Measurements from ENCODE around the gene IL18BP. TPM values are rescaled to one million over a fixed set of nuclear protein-coding genes. Genes with fewer than 3 reads are reported as not detected.
A peak's percentile ranks its signal among the peaks of the same experiment; 100 is the strongest.

IL18BP gene
- total RNA-seq, 1 donor, result 2.2 TPM

DNA sequence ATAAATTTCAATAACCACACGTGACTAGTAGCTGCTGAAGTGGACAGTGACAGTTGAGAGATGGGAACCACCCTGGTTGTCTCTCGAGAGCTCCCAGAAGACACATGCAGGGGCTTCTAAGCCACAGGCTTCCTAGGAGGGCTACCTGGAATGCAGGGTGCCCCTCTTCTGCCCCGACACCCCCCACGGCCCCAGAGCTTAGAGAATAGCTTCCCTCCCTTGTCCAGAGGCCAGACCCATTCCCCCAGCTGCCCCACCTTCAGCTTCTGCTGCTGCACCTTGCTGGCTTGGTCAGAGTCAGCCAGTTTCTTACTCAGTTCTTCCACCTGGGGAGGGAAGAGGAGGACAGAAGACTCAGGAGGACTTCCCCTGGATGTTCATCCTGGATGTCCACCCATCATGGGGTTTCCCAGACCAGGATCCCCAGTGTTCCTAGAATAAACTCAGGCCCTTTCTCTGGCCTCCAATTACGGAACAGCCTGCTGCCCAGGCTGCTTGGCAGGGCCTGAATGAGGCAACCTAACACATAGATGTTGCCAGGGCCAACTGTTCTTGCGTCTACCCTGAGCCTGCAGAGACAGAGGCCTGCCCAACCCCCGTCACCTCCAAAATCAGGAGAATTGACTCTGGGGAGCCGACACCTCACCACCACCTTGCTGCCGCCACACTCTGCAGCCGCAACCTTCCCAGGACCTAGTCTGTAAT lies 12.0 kb downstream of the IL18BP start:
- DNase-seq (ENCODE audit: low read depth in 2 of 3, low spot score in 2 of 3), result no peak

DNA sequence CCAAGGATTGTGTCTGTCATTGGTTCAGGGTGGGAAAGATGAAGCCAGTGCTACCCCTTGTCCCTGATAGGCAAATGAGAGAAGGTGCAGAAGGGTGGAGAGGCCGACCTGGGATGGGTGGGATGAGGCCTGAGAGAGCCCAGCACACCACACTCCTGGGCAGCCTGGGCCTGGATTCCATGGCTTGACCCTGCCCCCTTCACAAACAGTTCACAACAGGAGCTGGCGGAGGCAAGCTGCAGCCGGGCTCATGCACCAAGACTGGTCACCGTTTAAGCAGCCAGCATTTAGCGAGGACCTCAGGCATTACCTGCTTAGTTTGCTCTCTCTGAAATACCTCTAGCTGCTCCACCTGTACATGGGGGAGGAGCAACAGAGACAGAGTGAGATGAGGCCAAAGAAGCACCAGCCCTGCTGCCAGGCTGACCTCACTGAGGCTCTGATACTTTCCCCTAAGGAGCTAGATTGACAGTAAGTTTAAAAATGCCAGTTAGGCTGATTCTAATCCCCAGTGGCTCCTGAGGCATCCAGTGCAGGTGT lies 13.5 kb downstream of the IL18BP start:
- no peak for DNase-seq (ENCODE audit: low read depth in 2 of 3, low spot score in 2 of 3)

DNA sequence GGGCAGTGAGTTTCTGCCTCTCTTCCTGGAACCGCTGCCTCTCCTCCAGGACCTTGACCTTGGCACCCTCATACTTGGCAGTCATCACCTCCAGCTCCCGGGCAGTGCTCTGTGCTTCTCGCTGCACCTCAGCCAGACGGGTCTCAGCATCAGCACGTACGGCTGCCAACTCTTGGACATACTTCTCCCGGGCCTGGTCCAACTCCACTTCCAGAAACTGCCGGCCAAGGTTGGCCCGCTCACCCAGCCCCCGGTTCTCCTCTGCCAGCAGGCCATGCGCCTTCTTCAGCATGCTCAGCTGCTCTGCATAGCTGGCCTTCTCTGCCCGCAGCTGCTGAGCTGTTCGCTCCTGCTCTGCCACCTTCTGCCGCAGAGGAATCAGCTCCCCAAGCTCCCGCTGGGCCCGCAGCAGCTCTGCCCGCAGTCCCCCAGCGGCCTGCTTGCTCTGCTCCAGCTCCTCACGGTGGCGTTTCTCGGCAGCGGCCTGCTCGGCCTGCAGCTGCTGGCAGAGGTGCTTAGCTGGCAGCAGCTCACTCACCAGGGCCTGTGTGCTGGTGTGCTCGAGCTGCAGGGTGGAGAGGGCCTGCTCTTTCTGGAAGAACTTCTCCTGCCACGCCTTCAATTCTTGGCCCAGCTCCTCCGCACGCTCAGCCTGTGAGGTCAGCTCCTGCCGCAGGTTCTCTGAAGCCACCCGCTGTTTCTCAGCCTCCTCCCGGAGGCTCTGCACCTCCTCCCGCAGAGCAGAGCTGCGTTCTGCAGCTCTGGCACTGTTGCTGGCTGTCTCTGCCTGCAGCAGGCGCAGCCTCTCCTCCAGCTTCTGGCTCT lies 14.4 kb downstream of the IL18BP start:
- DNase-seq (ENCODE audit: low read depth in 2 of 3, low spot score in 2 of 3), result no peak

DNA sequence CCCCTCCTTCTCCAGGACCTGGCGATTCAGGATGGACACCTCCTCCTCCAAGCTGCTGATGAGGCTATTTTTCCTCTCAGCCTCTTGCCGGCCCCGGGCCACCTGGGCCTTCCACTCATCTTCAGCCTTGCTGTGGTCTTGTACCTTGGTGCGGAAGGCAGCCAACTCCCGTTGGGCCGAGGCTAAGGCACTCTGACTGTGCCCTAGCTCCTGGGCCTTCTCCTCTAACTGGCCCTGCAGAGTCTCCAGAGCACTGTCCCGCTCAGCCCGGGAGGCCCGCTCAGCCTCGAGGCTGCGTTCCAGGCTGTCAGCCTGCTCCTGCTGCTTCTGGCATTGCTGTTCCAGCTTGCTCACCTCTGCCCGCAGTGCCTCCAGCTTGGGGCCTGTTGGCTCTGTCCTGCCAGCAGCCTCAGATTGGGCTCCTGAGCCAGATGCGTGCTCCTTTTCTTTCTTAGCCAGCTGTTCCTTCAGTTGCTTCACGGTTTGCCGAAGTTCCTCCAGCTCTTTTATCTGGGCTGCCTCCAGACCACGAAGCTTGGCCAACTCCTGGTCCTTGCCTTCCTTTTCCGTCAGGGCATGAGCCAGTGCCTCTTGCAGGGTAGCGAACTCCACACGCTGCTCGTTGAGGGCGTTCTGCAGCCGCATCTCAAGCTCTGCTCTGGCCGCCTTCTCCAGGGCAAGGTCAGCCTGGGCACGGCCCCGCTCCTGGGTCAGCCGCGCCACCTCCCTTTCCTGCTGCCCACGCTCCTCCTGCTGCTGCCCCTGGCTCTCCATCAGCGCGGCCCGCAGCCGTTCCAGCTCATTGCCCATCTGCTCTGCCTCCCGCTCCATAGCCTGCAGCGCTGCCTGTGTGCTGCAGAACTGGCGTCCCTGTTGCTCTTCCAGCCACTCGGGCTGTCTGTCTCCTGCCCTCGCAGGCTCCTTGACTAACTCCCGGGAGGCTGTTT lies 15.3 kb downstream of the IL18BP start:
- no peak for DNase-seq (ENCODE audit: low read depth in 2 of 3, low spot score in 2 of 3)

DNA sequence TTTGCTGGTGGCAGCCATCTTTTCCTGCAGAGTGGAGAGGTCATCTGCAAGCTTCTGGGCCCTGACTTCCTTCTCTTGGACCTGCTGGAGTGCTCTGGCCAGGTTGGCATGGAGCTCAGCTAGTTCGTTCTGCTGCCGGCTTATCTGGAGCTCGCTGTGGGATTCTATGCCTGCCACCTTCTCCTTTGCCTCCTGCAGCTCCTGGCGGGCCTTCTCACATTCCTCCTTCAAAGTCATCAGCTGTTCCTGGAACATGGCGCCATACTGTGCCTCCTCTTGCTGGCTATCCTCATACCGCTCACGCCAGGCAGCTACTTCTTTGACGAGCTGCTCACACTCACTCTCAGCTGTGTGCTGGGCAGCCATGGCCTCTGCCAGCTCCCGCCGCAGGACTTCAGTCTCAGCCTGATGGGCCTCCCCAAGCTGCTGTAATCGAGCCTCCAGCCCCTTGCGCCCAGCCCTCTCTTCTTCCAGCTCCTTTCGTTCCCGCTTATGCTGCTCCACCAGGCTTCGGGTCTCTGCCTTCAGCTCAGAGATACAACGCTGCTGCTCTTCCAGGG lies 16.1 kb downstream of the IL18BP start:
- no peak for DNase-seq (ENCODE audit: low read depth in 2 of 3, low spot score in 2 of 3)

DNA sequence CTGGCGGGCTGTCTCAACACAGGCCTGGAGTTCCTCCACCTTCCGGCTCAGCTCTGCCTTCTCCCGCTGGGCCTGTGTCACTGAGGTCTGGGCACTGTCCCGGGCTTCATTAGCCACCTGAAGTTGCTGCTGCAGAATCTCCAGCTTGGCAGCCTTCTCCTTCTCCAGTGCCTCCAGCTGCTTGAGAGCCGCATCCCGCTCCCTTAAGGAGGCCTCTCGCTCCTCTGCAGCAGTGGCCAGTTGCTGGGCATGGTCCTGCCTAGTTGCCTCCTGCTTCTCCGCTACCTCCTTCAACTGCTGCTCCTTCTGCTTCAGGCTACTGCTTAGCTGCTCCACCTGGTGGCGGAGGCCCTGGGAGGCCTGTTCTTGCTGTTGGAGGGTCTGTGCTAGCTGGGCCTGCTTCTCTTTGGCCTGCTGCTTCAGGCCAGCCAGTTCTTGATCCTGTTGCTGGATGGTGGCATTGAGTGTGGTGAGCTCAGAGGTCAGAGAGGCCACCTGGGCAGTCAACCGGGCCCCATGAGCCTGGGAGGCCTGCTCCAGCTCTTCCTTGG lies 16.9 kb downstream of the IL18BP start:
- DNase-seq (ENCODE audit: low read depth in 2 of 3, low spot score in 2 of 3), result peak in 2 of 3 donors; percentile 39 to 52

DNA sequence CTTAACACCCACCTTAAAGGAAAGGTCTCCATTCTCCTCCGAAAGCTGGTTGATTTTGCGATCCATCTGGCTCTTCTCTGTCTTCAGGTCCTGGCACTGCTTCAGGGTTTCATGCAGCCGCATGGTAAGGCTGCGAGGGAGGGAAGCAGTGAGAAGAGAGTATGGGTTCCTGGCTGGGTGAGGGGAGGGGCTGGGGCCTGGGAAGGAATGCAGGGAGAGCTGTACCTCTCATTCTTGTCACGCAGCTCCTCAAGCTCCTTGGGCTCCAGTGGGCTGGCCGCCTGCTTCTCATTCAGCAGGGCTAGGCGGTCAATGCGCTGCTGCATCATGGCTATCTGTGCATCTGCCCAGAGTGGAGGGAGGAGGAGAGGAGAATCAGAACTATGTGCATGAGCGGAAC lies 19.5 kb downstream of the IL18BP start:
- DNase-seq (ENCODE audit: low read depth in 2 of 3, low spot score in 2 of 3), result no peak

DNA sequence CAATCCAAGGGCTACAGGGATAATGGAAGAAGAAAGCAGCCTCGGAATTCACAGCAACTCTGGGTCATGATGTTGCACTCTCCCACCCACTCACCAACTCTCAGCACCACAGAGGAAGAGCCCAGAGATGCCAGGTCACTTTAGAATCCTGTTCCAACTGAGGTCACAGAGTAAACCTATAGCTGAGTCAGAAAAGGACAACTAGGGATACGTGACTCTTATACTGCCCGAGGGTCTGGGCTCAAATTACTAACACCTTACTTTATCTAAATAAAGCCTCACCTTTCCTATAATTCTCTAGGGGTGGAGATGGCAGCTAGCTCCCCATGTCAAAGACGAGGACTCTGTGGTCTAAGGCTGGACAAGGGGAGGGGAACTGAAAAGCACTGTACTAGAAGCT lies 24.6 kb downstream of the IL18BP start:
- no peak for DNase-seq (ENCODE audit: low read depth in 2 of 3, low spot score in 2 of 3)

DNA sequence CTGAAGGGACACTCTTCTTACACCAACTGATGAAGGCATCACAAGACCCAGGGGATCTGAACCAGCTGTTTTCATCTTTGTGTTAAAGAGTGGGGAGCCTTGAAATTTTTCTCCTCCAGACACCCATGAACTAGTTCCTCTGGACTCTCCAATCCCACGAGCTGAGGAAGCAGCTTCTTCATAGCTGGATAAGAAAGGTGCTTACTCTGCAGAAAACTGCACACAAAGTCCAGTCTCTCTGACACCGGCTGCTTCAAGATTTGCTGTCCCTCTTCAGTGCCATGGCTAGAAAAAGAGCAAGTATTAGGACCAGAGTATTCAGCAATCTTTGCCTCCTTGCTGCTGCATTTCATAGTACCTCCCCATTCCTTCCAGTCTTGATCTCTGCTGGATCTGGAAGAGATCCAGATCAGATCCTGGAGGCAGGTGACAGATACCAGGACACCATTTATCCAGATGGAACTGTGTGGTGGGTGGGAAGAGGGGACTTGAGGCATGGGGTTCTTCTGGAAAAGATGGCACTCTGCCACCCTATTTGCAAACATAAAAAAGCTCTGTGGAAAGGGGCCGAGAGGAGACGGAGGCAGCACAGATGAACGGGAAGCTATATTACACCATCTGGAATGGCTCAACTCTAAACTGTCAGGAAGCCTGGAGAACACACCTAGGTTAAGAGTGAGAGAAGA lies 25.5 kb downstream of the IL18BP start:
- no peak for DNase-seq (ENCODE audit: low read depth in 2 of 3, low spot score in 2 of 3)

DNA sequence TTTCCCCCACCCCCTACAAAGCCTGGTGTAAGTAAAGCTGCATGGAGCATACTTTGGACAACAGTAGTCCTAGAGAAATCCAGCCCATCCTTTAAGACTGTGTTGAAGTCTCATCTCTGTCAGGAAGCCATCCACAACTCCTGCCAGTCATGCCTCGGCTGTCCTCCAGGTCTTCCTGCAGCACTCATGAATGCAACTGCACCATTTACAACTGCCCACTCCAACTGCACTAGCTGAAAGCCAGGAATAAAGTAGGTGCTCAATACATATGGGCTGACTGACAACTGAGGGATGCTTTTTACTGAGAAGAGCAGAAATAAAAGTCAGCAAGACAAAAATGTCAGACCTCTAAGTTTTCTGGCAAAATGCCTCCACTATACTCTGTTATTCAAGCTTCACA lies 27.4 kb downstream of the IL18BP start:
- no peak for DNase-seq (ENCODE audit: low read depth in 2 of 3, low spot score in 2 of 3)

DNA sequence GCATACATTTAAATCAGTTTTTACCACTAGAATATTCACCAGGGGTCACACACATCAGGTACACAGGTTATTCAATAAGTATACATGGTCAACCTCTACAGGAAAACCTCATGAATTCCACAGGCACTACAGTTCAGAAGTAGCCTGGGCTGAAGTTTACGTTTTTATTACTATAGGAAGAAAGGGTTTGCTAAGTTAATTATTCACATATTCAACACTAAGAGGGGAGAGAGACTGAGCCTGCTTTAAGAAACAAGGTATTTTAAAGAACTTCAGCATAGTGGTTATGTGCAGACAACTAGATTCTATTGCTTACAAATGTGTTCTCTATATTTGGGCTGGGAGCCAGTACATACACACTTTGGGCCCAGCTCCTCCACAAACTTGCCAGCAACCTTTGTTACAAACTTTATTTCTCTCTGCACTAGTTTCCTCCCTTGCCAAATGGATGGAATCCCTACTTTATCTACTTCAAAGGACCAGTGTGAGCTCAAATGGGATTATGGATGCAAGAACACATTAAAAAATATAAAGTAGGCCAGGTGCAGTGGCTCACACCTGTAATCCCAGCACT lies 31.9 kb downstream of the IL18BP start:
- DNase-seq (ENCODE audit: low read depth in 2 of 3, low spot score in 2 of 3), result no peak

DNA sequence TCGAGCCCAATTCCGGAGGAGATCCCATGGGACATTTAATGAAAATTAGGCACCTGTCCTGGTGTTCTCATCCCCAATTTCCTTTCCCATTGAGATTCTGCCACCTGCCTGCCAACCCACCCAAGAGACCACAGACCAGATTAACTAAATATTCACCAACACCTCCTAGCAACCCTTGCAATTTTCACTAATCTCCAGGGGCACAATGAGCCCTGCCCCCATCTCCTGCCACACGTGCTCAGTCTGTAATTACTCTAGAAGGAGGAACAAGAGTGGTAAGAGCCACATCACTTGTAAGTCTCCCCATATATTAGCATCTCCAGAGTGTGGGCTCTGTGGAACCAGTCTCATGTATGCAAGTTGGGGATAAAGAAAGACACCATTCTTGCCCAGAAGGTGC lies 38.0 kb downstream of the IL18BP start:
- no peak for DNase-seq (ENCODE audit: low read depth in 2 of 3, low spot score in 2 of 3)

DNA sequence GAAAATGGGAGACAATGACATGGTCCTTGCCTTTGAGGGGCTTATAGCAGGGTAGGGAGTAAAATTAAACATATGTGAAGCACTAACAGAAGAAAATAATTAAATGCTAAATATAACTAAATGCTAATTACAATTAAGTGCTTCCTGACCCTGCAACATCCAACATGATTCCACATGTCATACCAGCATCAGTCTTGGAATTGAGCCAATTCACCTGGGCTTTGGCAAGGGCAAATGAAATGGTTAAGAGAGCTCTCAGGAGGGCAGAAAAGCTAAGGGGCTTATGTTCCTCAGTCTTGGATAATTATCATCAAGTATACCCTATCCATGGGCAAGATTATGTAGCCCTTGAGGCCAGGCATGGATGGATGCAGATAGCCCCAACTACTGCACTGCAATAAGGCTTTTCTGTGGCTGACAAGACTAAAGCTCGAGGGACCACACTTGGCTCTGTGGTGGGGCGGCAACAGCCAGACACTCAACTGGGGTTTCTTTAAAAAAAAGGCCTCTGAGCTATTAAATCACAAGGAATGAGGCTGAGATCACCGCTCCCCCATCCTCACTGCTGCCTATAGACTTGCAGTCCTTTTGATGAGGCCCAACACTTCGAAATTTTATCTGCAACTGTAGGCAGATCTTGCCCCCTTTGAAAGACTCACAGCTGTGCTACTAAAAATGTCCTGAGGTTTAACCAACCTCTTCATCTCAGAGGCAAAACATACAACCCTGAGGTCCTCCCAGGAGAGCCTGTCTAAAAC lies 39.0 kb downstream of the IL18BP start:
- DNase-seq (ENCODE audit: low read depth in 2 of 3, low spot score in 2 of 3), result no peak

DNA sequence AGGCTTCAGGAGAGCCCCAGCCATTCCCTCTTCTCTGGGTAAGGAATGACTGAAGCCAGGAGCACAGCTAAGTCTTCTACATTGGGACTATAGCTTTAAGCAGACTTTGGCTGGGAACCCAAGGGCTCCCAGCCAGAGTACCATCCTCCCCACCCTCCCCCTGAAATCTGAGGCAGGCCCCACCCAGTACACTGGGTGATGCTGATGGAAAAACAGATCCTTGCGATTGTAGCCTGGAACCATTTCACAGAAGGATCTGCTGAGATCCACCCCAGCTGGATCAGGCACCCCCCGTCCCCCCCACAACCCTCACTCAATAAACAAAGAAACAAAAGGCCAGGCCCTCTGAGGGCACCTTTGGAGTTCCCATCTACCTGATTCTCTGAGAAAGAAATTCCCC lies 39.8 kb downstream of the IL18BP start:
- no peak for DNase-seq (ENCODE audit: low read depth in 2 of 3, low spot score in 2 of 3)

DNA sequence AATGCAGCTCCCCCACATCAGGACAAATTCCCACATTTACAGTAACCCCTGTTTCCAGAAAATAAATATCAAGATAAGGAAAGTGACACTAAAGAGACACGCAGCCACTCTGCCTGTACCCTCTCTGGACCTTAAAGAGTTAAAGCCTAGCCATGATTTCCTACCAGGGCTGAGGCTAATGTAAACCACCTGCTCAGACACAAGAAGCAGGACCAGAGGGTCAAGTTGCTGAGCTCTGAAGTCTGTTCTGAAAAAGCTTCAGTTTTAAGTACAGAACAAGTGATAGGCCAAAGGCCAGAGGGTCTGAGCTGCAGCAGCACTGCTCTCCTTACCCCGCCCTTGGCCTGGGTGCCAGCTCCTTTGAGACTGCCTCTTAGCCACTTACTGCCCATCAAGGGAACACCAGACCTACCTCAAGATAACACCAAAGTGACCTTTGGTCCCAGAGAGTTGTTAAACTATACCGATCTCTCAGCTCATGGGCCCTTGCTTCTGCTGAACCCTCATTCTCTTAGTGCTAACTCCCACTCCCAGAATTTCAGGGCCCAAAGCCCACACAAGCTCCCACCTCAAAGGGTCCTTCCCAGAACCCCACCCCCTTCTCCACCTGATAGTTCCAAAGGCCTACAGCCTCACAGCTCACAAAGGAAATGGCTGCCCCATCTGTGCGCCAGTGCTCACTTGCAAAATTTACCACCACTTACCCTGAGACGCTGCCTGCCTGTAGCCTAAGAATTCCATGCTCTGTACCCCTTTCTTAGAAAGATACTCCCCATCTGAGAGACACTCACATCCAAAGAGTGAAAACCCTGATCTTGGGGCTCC lies 40.5 kb downstream of the IL18BP start:
- DNase-seq (ENCODE audit: low read depth in 2 of 3, low spot score in 2 of 3), result no peak

DNA sequence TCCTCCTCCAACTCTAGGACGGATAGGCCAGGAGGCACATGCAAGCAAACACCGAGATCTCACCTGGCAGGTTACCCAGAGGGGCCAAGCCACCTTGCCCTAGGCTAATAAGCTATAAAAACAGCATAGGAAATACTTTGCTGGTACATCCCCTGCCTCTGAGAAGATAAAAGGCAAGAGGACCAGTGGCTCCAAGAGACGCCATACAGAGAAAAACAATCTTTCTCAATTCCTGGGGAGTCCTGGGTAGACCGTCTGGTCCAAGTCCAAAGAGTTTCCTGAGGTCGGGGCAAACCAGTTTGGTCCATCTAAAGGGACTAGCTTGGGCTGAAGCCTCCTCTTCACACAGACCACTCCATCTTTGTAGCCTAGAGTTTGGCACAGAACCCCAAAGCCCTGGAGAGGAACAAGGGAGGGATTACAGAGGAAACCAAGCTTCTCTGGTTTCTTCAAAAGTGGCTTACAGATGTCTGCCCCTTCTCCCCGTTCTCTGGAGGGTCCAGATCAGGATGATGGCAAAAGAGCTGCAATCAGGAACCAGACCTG lies 41.2 kb downstream of the IL18BP start:
- DNase-seq (ENCODE audit: low read depth in 2 of 3, low spot score in 2 of 3), result no peak

Measured in hematopoietic multipotent progenitor cell (in vitro differentiated cells).